A673 (cell line): Measurements from ENCODE around the gene ENTPD8. TPM values are rescaled to one million over a fixed set of nuclear protein-coding genes. Genes with fewer than 3 reads are reported as not detected.

Source experiments
- BruUV-seq: library from RNA; stranded (reverse); fragments of 400-500 nt; replicated peaks from 2 replicates; lab custom pipeline; 2021; lab: Mats Ljungman, UMichigan
- CTCF ChIA-PET: fragments of 300-600 bp; sonication (Branson Sonifier 250); formaldehyde crosslinking; loops from one replicate; lab custom pipeline; 2022; ENCODE audit warnings: antibody characterized with exemption; lab: Charles Lee
- POLR2A ChIA-PET: fragments of 300-600 bp; sonication (Branson Sonifier 250); formaldehyde crosslinking; loops from one replicate; lab custom pipeline; 2022; ENCODE audit warnings: antibody characterized with exemption; ENCODE audit not compliant: low non-redundant PET; lab: Charles Lee
- DNase-seq: peaks from one replicate; pipeline ENCODE4 v3.0.0-alpha.2; 2015; ENCODE audit warnings: low spot score
- H3K27ac ChIP-seq: fragments of 200-600 bp; sonication (generic); 2 replicates; pipeline ENCODE4 v1.5.1; 2016; ENCODE audit warnings: mixed run types, low read depth, mild to moderate bottlenecking, mixed read lengths, antibody characterized with exemption, low read length; ENCODE audit not compliant: poor library complexity, severe bottlenecking
- H3K27me3 ChIP-seq: fragments of 200-600 bp; sonication (generic); replicated peaks from 2 replicates; pipeline ENCODE4 v1.6.1; 2017; ENCODE audit warnings: mixed run types, low read depth, mild to moderate bottlenecking, mixed read lengths, antibody characterized with exemption, low read length; ENCODE audit not compliant: insufficient read depth, poor library complexity
- H3K36me3 ChIP-seq: fragments of 200-600 bp; sonication (generic); 2 replicates; pipeline ENCODE4 v1.6.1; 2016; ENCODE audit warnings: mixed run types, mild to moderate bottlenecking, mixed read lengths, antibody characterized with exemption, low read length; ENCODE audit not compliant: insufficient read depth, poor library complexity, severe bottlenecking
- H3K4me1 ChIP-seq: fragments of 200-600 bp; sonication (generic); 2 replicates; pipeline ENCODE4 v1.6.1; 2017; ENCODE audit warnings: mixed run types, mild to moderate bottlenecking, mixed read lengths, antibody characterized with exemption, low read length; ENCODE audit not compliant: insufficient read depth, poor library complexity, severe bottlenecking
- H3K4me3 ChIP-seq: fragments of 200-600 bp; sonication (generic); 2 replicates; pipeline ENCODE4 v1.5.1; 2016; ENCODE audit warnings: low read depth, mixed run types, mild to moderate bottlenecking, mixed read lengths, low read length; ENCODE audit not compliant: poor library complexity, severe bottlenecking
- H3K9me3 ChIP-seq: fragments of 200-600 bp; sonication (generic); 2 replicates; pipeline ENCODE4 v1.6.1; 2016; ENCODE audit warnings: mixed run types, low read depth, mild to moderate bottlenecking, mixed read lengths, antibody characterized with exemption, low read length; ENCODE audit not compliant: poor library complexity, severe bottlenecking
- CTCF ChIP-seq: fragments of 300-800, 200-600 bp; sonication (generic); conservative IDR thresholded peaks from 2 replicates; pipeline ENCODE4 v1.5.1; 2017; ENCODE audit warnings: low read depth, mild to moderate bottlenecking, antibody characterized with exemption, low read length, moderate library complexity, mixed read lengths
- EZH2 ChIP-seq: fragments of 200-600 bp; sonication (generic); IDR thresholded peaks from 2 replicates; pipeline ENCODE4 v1.6.1; 2017; ENCODE audit warnings: borderline replicate concordance, low read depth, mild to moderate bottlenecking, mixed read lengths, antibody characterized with exemption, low read length; ENCODE audit not compliant: poor library complexity, severe bottlenecking
- intact Hi-C: fragments of 100-400 bp; cut with micrococcal nuclease; formaldehyde crosslinking; loops from one replicate; pipeline ENCODE4 v1.10.0; 2022; ENCODE audit not compliant: unreplicated experiment
- total RNA-seq: library from RNA; stranded (reverse); gene quantifications from 2 replicates; pipeline ENCODE4 v1.2.3, GENCODE V29; 2021

Gene ENTPD8
- total RNA-seq, 1 experiment from 2014 or later: not detected

DNA sequence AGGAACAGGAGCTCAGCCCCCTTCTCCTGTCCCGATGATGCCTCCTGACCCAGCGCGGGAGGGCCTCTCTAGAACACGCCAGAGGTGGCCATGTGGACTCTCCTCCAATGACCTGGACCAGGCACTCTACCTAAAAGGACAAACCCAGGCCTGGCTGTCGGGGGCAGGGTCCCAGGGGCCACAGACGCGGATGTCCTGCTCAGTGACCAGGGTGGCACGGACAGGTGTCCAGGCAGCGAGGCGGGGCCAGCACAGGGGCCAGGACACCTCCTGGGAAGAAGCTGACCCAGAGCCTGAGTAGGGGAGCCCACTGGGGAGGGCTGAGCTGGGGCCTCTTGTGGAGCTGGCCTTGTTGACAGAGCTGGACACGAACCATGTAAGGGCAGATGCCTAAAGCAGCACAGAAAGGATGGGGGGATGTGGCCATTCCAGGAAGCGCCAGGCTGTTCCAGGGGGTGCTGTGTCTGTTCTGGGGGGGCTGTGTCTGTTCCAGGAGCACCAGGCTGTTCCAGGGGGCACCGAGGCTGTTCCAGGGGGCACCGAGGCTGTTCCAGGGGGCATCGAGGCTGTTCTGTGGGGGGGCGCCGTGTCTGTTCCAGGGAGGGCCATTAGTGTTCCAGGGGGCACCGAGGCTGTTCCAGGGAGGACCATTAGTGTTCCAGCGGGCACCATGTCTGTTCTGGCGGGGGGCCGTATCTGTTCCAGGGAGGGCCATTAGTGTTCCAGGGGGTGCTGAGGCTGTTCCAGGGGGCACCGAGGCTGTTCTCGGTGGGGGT, 48.7 kb downstream of the ENTPD8 start:
- Histone ChIP-seq H3K36me3 (no peaks in the 10 kb centered on the region), H3K4me3 (no peak overlapping the region), H3K9me3 (no peaks in the 10 kb centered on the region), H3K4me1 (no peaks in the 10 kb centered on the region), H3K27ac (no peak overlapping the region), H3K27me3 (no peaks in the 10 kb centered on the region)
- POLR2A ChIA-PET: no interaction called here
- TF ChIP-seq CTCF: no peak
- CTCF ChIA-PET: interaction anchor here (0.6 kb wide), 1 partner anchor 15 kb away, joined by 3 read pairs; no protein-coding TSS in a partner anchor
- intact Hi-C loops: no loop called here
- no peak for DNase-seq
- no TSS peak for BruUV-seq

GRCh38 chr9:137391411-137391754, 49.8 kb downstream of the ENTPD8 start:
- Histone ChIP-seq H3K27me3 (no peaks in the 10 kb centered on the region), H3K4me1 (no peaks in the 10 kb centered on the region), H3K4me3 (no peak overlapping the region), H3K36me3 (no peaks in the 10 kb centered on the region), H3K27ac (no peak overlapping the region), H3K9me3 (no peaks in the 10 kb centered on the region)
- BruUV-seq: no TSS peak
- TF ChIP-seq CTCF: no peak
- TF ChIP-seq EZH2: no peak
- CTCF ChIA-PET: no interaction called here
- DNase-seq: no peak
- intact Hi-C loops: no loop called here
- POLR2A ChIA-PET: no interaction called here

- POLR2A ChIA-PET: no interaction called here
- no peaks in the 10 kb centered on the region for H3K36me3 ChIP-seq
- no TSS peak for BruUV-seq
- H3K4me3 ChIP-seq: no peak overlapping the region
- H3K9me3 ChIP-seq: no peaks in the 10 kb centered on the region
- H3K4me1 ChIP-seq: no peaks in the 10 kb centered on the region
- intact Hi-C loops: no loop called here
- no peak for DNase-seq
- no peaks in the 10 kb centered on the region for H3K27me3 ChIP-seq
- TF ChIP-seq CTCF: no peak
- H3K27ac ChIP-seq: no peak overlapping the region
- CTCF ChIA-PET: no interaction called here
Observed at GRCh38 chr9:137390553-137391410, 50.4 kb downstream of the ENTPD8 start.
